Erythroblast (primary cell): ENCODE measurements around the gene APEX1.
A peak's percentile ranks its signal among the peaks of the same experiment; 100 is the strongest.

ENCODE experiments used
- DNase-seq, 2 experiments: peaks; one replicate each; lab custom pipeline; 2025; lab: John Stamatoyannopoulos, UW
- GATA1 ChIP-seq: IDR thresholded peaks from 2 replicates; pipeline ENCODE4 v1.6.1; 2011; ENCODE audit warnings: low read depth, mild to moderate bottlenecking, control low read depth, low read length, moderate library complexity
- POLR2A ChIP-seq: IDR thresholded peaks from 2 replicates; pipeline ENCODE4 v1.6.1; 2011; ENCODE audit warnings: mild to moderate bottlenecking, low read length

APEX1 gene

DNA sequence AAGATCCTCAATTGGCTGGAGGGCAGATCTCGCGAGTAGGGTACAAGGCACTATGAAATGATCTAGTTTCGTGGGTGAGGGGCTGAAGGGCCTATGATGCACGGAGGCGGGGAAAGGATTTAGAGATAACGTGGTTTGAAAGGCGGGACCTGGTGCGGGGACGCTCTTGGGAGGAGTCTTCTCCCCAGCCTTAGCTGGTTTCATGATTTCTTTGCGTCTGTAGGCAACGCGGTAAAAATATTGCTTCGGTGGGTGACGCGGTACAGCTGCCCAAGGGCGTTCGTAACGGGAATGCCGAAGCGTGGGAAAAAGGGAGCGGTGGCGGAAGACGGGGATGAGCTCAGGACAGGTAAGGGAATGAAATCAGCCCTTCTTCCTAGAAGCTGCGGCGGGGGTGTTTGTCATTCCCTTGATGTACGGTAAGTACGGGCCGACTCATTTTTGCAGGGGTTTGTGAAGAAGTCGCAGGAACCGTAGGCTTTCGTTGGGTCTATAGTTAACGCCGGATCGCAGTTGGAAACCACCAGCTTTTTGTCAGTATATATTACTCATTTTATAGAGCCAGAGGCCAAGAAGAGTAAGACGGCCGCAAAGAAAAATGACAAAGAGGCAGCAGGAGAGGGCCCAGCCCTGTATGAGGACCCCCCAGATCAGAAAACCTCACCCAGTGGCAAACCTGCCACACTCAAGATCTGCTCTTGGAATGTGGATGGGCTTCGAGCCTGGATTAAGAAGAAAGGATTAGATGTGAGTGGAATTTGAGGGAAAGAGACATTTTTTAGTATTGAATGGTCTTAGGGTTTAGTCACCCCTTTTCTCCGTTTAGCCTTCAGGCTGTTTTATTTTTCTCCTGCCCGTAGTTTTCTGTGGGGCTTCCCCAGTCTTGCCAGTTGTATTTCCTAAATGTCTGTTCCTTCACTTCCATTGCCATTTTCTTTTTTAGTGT, 602 bp downstream of the APEX1 start:
- DNase-seq: peak; percentile 95 to 96
- TF ChIP-seq GATA1 (no peak), POLR2A (peak; percentile 88)

- DNase-seq: no peak
- TF ChIP-seq GATA1 (no peak), POLR2A (peak; percentile 15)
These were observed 1.9 kb downstream of the APEX1 start for GRCh38 chr14:20456971-20457370.

- TF ChIP-seq POLR2A: peak; percentile 41
- no peak for TF ChIP-seq GATA1
- no peak for DNase-seq
These were observed 3.2 kb downstream of the APEX1 start for GRCh38 chr14:20458031-20458789.

GRCh38 chr14:20460458-20461224, 5.6 kb downstream of the APEX1 start:
- TF ChIP-seq POLR2A (no peak), GATA1 (no peak)
- peak; percentile 77 to 88 for DNase-seq

DNA sequence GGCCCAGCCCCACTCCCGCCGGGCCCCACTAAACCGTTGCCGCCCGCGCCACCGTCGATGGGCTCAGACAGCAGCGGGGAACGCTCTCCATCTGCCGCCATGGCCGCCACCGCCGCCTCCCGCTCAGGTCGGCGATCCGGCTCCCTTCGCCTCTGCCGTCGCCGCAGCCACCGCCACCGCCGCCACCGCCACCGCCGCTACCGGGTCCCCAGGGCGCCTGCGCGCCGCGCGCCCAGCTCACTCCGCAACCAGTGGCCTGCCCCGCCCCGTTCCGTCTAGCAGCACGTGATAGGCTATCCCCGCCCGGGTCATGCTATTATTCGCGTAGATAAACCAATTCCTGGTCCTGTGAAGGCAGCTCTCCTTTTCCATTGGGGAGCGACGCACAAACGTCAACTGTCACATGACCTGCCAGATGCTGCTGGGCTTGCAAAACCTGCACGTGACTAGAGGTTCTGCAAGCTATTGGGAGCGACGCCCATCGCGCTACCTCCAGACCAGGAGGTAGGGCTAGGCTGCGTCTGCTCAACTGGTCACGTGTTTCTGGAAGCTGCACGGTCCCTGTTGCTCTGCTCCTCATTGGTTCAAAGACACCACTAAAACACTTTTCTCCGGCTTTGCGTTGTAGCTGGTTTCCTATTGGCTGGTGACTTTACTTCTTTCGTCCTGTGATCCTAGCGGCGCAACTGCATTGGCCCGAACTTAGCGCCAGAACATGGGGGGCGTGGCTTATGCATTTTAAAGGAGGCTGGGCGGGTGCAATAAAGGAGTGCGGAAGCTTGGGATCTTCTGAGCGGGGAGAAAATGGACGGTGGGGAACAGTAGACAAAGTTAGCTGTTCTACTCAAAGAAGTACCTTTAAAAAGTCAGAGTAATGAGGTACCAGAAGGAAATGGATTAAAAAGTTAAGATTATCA, 6.5 kb downstream of the APEX1 start, which contains the start of gene PIP4P1:
Gene PIP4P1 (minus strand): TSS at position 210 of the 917 bp plus-strand sequence. CDS start 109 bp downstream, at position 101.
- no peak for TF ChIP-seq GATA1
- peak; percentile 93 for TF ChIP-seq POLR2A
- DNase-seq: peak; percentile 99 to 100

GRCh38 chr14:20468764-20469241, 13.8 kb downstream of the APEX1 start:
- no peak for TF ChIP-seq POLR2A
- DNase-seq: no peak

GRCh38 chr14:20469242-20469889, 14.3 kb downstream of the APEX1 start, which contains the start of gene PNP:
Gene PNP, plus strand, starts transcription at chr14:20469406. Its CDS starts 119 bp downstream, at chr14:20469525.
- no peak for TF ChIP-seq GATA1
- TF ChIP-seq POLR2A: peak; percentile 100
- peak; percentile 94 to 96 for DNase-seq

DNA sequence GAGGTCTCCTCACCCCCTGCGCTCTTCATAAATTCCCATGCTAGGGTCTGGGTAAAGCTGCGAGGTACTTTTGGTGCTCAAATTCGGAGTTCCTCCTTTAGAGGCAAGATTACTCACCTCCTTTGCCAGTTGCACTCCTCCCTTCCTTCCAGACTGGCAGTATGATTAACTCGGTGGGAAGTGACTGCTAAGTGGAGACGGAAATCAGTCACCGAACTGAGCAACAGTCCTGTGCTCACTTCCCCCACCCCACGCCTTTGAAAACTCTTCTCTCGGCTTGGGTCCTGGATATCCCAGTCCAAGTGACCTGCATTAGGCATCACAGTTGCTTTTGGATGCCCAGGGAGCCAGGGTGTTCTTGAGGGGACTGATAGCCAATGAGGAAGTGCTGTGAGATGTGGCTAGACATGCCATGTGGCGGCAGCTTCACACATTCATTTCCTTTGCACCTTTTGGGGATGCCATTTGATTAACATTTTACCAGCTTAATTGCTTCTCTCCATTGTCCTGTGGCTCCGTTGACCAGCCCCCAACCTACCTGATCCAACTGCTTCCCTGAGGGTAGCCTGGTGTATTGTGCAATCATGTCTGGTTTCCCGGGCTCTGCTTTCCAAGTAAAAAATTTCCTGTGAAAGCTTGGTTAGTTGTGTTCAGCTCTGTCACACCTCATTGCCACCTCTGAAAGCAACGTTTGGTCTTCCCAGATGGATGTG, 15.0 kb downstream of the APEX1 start:
- DNase-seq: peak; percentile 77 to 85
- TF ChIP-seq GATA1 (no peak), POLR2A (no peak)

- DNase-seq: no peak
- TF ChIP-seq POLR2A: no peak
These were observed 15.5 kb downstream of the APEX1 start for GRCh38 chr14:20470603-20470901.

GRCh38 chr14:20472536-20473169, 17.6 kb downstream of the APEX1 start:
- no peak for TF ChIP-seq GATA1
- TF ChIP-seq POLR2A: peak; percentile 59
- peak; percentile 77 to 82 for DNase-seq

- no peak for TF ChIP-seq POLR2A
- DNase-seq: peak; percentile 79 to 88
These were observed 21.8 kb downstream of the APEX1 start for GRCh38 chr14:20476776-20477175.
